SHP77 treated with DMSO at 0.1 percent for 48 hours (cell line): ENCODE measurements around the gene AK9.
"Not testable (repeated sequence)": the region's sequence is repeated elsewhere in the genome, so short reads cannot be mapped to it uniquely, and the experiment has no call there.

Experiments used
- DNase-seq: peaks from one replicate; lab custom pipeline; 2025; lab: John Stamatoyannopoulos, UW

Gene AK9

DNA sequence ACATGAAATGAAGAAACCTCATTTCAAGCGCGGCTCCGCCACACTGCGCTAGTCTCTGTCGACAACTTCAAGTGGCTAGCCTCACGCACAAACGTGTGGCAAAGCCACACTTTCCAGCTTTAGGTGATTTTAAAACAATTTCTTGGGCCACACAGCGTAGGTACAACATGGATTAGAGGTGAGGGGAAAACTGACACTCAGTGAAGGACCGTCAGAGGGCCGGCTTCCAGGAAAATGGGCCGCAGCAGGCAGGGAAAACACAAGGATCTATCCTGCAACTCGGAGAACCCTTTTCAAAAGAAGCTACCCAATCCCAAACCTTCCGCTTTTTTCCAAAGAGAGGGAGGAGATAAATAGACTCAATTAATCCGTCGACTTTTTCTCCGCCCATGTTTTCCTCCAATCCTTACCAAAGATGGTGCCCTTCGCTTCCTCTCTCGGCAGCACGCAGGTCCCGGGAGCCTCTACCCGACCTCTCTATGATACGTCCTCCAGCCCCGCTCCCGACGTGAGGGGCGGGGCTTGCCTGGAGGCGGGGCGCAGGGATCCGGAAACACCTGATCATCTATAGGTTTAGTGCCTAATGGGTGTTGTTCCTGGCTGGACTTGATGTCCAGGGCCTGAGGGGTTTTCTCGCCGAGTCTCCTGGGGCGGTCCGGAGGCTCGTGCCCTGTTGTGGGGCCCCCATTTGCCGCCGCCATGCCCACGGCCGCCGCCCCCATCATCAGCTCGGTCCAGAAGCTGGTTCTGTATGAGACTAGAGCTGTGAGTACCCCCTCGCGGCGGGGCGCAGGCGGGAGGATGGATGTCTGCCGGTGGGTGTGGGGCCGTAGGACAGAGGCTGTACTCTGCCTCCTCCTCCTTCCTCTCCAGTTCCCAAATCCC lies at the start of gene AK9, which contains the start of gene FIG4:
TSS of gene AK9 (minus strand) at position 466 of the 885 bp plus-strand sequence. CDS start 15,457 bp downstream, outside the sequence.
TSS of gene FIG4 (plus strand) at position 560 of the 885 bp plus-strand sequence. CDS start at position 700, 140 bp downstream.
- peak; percentile 82 for DNase-seq

DNA sequence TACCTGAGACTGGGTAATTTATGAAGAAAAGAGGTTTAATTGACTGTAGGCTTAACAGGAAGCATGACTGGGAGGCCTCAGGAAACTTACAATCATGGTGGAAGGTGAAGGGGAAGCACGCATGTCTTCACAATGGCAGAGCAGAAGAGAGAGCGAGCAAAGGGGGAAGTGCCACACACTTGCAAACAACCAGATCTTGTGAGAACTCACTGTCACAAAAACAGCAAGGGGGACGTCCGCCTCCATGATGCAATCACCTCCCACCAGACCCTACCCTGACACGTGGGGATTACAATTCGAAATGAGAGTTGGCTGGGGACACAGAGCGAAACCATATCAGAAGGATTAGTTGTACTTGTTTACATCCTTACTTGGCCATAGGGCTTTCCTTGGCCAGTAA lies 49.8 kb upstream of the AK9 start:
- DNase-seq = no peak

DNA sequence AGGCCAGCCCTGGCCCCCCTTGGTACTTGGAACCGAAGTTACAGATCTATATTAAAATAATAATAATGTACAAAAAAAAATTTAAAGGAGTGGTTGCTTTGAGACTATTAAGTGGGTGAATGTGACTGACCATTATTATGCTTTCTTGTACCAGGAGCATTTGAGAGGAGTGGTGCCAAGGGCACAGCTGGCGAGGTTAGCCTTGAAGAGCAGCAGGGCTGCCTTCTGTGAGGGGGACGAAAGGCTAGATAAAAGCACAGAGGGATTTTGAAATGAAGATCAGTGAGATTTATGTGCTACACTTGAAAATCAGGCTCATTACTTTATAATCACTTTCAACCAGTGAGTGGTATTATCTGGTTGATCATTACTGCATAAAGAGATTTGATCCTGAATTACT lies 48.7 kb upstream of the AK9 start:
- DNase-seq = no peak

DNA sequence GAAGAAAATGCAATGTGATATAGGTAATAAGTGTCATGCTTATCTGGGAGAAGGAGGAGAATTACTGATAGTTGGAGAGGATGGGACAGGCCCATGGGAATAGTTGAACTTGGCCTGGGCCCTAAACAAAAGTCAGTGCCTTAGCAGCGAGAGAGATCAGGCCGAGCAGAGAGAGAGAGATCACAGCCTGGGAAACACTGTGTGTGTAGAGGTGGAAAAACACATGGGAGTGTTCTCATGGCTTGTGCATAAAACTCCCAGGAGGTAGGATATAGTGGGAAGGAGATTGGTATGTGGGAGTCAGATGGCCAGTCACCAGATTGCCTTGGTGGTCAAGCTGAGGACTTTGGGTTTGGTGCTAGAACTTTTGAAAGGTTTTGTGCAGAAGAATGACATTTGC lies 47.7 kb upstream of the AK9 start:
- DNase-seq = no peak

DNA sequence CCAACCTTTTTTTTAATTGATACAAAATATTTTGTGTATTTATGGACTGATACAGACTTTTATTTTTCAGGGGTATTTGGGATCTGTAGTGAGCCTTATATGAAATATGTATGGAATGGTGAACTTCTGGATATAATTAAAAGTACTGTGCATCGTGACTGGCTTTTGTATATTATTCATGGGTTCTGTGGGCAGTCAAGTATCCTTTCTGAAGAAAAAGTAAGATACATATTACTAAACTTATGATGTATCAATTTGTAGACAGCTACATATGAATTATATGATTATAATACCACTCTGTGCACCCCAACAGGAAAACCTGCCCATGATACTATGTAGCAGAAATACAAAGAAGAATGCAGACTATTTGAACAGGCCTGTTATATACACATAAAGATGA lies 47.3 kb upstream of the AK9 start:
- DNase-seq = no peak

DNA sequence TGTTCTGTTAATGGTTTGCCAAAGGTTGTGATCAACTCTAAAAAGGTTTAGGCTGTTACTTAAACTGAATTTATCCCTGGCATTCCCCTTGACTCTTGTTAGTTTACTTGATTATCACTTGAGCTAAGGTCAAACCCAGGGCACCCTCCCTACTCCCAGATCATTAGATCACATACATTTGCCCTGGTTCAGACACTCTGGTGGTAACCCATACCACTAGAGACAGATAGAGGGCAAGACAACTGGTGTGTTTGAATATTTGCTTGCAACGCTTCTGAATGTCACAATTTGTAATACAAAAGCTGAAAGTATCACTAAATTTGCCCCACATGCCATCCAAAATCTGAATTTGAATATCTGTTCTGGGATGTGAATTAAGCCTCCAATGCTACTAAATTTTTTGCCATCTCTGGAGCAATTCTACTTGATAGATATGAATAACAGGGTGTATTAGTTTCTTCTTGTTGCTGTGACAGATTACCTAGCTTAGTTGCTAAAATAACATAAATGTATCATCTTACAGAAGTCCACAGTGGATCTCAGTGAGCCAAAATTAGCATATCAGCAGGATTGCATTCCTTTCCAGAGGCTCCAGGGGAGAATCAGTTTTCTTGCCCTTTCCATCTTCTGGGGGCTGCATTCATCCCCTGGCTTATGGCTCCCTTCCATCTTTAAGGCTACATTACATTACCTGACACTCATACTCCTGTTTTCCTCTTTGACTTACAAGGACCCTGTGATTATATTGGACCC lies 45.4 kb upstream of the AK9 start:
- no peak for DNase-seq

DNA sequence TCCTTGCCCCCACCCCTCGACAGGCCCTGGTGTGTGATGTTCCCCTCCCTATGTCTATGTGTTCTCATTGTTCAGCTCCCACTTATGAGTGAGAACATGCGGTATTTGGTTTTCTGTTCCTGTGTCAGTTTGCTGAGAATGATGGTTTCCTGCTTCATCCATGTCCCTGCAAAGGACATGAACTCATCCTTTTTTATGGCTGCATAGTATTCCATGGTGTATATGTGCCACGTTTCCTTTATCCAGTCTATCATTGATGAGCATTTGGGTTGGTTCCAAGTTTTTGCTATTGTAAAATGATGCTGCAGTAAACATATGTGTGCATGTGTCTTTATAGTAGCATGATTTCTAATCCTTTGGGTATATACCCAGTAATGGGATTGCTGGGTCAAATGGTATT lies 34.2 kb upstream of the AK9 start:
- DNase-seq = not testable (repeated sequence)

DNA sequence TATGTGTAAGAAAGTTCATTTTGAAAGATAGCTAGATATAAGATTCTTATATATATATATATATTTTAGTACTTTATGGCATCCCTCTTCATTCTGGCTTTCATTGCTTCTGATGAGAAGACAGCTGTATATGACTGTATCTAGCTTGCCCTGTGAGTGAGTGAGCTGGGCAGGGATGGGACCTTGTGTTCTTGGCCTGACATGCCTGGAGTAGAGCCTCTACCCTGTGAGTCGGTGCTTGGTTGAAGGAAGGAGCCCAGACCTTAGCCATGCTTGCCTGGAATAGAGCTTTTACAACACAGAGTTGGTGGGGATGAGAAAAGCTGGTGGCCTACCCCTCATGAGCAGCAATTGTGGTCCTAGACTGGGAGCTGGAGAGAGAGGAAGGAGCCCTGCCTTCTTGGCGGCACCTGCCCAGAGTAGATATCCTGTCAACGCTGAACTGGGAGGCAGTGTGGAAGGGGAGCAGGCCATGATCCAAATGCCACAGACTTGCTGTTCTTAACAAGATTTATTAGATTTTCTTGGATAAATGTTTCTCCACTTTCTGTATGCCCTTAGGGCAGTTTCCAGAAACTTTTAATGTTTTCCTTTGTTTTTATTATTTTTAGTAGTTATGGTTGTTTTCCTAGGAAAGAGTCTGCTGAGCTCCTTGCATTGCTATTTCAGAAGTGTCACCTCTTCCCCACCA lies 31.7 kb upstream of the AK9 start:
- no peak for DNase-seq

DNA sequence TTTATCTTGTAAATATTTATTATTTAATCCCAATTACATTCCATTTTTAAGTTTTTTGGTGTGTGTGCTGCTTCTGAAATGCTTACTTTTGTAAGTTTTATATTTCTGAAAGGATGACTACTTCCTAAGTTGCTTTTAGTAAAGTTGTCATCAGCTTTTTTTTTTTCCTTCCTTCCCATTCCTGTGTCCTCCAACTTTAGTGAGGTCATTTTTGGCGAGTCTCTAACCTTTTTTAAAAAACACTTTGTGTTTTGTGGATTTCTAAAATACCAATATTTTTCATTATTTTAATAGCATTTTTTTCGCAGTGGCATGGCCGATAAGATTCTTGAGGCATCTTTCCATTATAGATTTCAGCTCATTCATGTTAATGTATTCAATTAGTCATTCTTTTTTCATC lies 31.0 kb upstream of the AK9 start:
- no peak for DNase-seq

DNA sequence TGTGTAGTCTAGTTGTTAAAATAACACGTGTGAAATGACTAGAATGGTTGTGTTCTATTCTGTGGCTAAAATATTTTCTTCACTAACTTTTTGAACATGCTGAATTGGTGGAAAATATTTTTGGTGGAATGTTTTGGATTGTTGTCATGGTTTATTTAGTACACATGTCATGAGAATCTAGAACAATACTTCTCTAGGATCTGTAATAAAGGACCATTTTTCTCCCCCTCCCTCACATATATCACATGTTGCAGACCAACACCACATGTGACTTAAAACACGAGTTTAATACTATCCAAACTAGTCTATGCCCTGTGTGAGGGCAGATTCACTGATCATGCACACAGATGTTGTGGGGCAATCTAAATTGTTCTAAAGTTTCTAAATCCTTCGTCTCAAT lies 29.3 kb upstream of the AK9 start:
- DNase-seq = no peak

DNA sequence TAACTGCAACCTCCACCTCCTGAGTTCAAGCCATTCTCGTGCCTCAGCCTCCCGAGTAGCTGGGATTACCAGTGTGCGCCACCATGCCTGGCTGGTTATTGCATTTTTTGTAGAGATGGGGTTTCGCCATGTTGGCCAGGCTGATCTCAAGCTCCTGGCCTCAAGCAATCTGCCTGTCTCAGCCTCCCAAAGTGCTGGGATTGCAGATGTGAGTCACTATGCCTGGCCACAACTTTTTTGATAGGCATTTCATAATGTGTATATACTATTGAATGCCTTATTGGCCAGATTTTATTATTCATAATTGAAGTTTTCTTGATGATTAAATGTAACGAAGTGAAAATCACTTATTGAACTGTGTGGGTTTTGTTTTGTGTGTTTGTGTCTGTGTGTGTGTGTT lies 28.0 kb upstream of the AK9 start:
- DNase-seq = no peak

DNA sequence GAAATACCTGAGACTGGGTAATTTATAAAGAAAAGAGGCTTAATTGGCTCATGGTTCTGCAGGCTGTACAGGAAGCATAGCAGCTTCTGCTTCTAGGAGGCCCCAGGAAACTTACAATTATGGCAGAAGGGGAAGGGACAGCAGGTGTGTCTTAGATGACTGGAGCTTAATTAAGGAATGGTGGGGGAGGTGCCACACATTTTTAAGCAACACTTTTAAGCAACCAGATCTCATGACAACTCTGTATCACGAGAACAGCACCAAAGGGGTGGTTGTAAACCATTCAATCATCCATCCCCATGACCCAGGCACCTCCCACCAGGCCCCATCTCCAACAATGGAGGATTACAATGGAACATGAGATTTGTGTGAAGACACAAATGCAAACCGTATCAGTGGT lies 27.0 kb upstream of the AK9 start:
- DNase-seq = no peak

DNA sequence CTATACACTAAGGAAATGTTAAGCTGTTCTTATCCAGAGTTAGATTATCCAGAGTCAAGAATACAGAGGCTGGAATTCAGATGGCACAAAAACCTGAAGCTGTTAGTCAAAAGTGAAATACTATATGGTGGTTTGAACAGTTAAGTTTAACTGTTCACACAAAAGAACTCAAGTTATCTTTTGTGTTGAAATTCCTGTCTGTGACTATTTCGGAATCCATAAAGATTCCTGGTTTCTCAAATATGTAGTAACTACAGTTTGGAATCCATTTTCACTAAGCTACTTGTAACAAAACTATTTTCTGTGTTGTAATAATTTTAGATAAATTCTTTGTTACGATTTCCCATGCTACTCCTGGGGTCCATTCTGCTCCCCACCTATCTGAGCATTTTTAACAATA lies 24.6 kb upstream of the AK9 start:
- no peak for DNase-seq

DNA sequence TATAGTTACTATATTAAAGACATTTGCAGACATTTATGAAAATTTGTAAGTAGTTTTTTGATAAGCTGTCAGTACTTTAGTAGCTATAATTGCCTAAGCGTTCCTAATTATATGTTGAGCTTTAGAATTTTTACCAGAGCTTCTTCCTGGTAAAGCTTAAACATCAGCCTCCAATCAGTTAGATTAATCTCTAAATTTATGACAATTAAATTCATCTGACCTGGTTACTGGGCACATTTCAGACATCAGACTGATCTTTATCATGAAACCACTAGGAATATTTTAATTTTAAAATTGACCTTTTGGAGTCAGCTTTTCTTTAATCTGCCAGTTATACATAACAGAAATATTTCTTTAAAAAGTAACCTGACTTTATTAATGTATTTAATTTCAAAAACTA lies 23.6 kb upstream of the AK9 start:
- no peak for DNase-seq

DNA sequence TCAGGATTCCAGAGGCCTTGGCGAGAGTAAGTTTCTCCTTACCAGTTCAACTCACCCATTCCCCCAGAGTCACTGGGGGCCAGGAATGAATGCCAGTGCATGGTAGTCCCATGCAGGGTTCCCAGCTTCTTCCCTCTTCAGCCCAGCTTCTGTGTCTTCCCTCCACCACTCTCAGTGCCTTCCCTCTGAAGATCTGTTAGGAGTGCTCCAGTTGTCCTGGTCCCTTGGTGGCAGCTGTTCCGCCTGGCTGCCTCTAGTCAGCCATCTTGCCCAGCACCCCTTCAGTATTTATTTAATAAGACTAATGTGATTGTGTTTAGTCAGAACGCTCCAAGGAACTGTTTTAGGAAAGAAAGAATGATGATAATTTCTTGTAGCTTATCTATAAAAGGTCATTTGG lies 23.2 kb upstream of the AK9 start:
- no peak for DNase-seq

DNA sequence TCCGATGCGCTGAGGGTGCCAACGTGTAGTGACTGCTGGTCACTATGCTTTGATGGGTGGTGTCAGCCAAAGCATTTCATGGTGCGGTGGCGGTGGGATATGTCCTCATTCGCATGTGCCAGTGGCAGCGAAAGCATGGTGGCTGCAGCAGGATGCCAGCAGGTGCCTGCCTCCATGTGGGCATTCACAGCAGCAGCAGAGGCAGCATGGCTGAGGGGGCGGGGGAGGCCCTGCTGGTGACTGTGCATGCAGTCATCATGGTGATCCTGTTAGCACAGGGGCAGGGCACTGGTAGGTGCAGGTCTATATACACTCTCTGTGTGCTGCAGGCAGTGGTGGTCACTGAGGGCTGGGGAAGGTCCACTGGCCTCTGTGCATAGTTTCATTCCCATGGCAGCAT lies 22.1 kb upstream of the AK9 start:
- no peak for DNase-seq

DNA sequence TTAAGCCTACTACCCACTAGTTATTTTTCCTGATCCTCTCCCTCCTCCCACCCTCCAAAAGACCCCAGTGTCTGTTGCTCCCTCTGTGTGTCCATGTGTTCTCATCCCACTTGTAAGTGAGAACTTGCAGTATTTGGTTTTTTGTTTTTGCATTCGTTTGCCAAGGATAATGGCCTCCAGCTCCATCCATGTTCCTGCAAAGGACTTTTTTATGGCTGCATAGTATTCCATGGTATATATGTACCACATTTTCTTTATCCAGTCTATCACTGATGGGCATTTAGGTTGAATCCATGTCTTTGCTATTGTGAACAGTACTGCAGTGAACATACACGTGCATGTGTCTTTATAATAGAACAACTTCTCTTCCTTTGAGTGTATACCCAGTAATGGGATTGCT lies 17.1 kb upstream of the AK9 start:
- DNase-seq = not testable (repeated sequence)

DNA sequence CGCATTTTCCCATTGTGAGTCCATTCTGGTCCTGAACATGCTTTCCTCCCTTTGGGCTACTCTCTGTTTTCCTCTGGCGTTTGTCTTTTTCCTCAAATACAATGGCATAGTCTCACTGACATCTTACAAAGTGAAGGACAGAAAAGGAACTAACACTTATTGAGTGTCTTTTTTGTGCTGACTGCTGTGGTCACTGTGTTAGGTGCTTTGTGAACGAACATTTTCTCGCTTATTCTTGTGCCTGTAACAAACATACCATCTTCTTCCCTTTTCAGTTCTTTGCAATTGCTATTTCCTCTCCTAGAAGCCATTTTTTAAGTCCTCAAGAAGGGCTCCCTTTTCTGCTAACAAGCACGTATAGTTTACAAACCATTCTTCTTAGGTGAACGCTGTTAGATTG lies 15.5 kb upstream of the AK9 start:
- no peak for DNase-seq

DNA sequence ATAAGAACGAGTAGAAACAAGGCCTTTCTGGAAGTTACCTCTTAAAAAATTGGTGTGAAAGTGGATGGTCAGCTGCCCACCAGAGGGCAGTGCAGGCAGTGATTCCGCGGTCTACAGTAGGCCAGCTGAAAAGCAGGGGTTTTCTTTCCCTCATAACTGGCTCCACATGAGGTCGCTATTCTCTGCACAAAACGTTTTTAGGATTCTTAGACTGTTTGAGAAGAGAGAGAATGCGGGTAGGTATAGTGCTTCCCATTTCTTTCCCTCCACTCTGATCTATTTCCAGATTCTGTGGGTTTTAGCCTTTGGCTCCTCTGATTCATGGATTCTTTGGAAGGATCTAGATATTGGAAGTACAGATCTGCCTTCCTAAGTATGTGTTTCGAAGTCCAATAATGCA lies 14.3 kb upstream of the AK9 start:
- peak; percentile 92 for DNase-seq

DNA sequence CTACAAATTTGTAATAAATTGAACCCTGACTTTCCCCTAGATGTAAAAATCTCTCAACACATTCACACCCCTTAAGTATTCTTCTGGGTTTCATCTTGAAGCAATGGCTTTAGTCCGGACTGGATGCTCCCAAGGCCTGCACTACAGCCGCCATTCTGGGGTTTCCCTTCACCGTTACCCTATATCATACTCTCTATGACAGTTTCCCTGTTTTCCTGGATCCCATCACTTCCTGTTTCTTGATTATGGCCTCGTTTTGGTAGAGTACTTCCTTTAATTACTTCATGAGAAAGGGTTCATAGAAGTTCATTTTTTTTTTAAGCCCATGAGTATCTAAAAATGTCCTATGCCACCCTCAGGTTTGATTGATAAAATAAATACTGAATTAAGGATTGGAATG lies 11.8 kb upstream of the AK9 start:
- no peak for DNase-seq

DNA sequence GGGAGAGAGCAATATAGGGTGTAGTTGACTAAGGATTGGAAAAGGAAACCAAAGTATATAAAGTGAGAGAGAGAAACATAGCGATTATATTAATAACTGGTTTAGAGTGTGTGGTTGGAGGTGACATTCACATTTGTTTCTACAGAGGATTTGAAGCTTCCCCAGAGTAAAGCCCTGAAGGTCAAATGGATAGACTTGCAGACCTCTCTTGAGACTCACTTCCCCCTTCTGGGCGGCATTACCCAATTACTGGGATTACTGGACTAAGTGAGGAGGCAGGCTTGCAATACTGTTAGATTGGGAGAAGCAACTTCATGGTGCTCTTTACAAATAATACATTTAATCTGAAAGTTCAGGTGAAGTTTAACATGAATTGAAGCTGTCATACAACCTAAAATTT lies 10.8 kb upstream of the AK9 start:
- DNase-seq = no peak

DNA sequence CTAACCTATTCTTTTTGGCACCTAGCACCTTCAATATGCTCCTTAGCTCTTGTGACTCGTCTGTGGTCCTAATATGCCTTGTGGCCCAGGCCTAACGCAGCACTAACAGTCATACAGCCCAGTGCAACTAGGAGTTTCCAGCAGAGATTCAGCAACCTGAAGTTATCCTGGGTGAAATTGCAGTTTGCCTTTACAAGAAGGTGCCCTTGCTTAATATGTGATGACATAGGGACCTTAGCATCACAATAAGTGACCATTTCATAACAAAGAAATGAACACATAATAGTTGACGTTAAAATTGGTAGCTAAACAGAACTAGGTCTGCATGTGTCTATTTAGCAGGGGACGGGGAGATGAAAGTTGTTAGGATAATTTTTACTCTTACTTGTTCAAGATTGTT lies 10.2 kb upstream of the AK9 start:
- no peak for DNase-seq

DNA sequence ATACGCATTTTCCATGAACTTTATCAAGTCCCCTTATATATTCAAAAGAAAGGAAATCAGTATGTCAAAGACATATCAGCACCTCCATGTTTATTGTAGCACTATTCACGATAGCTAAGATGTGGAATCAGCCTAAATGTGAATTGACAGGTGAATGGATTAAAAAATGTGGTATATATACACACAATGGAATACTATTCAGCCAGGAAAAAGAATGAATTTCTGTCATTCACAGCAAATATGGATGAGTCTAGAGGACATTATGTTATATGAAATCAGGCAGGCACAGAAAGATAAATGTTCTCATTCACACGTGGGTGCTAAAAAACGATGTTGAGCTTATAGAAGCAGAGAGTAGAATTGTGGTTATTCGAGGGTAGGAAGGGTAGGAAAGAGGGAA lies 5.4 kb upstream of the AK9 start:
- DNase-seq = no peak
